HG03520 (cell line): ENCODE results near the gene FLRT3.

ENCODE experiments used
- ATAC-seq: cut with Tn5 transposase; IDR thresholded peaks from one replicate; pipeline ENCODE4 v1.9.1; 2021; ENCODE audit warnings: mild to moderate bottlenecking, moderate library complexity; ENCODE audit not compliant: unreplicated experiment

FLRT3 gene

DNA sequence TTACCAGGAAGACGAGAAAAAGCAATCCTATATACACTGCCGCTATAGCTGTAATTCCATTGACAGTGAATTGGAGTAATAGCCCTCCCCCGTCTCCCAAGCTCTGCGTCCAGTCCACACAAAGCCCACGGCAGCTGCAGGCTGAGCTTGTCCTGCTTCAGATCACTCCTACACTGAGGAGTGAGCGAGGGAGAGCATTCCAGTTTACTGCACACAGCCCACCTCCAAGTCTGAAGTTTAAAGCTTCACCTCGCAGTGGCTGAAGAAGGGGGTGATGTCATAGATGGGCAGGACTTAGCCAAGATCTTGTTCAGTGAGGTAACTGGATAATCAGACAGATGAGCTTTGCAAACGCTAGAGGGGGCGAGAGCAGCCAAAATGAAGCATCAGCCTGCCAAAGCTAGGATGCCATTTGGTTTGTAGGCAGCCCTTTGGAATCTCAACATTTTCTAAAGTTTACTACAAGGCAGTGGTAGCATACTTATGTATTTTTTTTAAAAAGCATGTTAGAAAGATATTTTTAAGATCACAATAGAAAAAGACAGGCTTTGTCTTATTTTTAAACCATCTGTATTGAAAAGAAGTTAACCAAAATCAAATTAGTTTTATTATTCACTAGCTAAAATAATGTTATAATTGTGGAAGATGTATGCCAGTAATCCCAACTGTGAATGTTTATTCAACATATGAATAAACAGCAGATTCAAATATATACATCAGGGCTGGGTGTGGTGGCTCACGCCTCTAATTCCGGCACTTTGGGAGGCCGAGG is at the start of gene FLRT3:
Gene FLRT3 (minus strand): TSS at position 213 of the 772 bp plus-strand sequence. CDS start 10,106 bp downstream, outside the sequence.
- peak; percentile 96 for ATAC-seq

GRCh38 chr20:14386726-14387125 is 49.3 kb upstream of the FLRT3 start:
- no peak for ATAC-seq

GRCh38 chr20:14385176-14385740 is 47.8 kb upstream of the FLRT3 start:
- no peak for ATAC-seq

DNA sequence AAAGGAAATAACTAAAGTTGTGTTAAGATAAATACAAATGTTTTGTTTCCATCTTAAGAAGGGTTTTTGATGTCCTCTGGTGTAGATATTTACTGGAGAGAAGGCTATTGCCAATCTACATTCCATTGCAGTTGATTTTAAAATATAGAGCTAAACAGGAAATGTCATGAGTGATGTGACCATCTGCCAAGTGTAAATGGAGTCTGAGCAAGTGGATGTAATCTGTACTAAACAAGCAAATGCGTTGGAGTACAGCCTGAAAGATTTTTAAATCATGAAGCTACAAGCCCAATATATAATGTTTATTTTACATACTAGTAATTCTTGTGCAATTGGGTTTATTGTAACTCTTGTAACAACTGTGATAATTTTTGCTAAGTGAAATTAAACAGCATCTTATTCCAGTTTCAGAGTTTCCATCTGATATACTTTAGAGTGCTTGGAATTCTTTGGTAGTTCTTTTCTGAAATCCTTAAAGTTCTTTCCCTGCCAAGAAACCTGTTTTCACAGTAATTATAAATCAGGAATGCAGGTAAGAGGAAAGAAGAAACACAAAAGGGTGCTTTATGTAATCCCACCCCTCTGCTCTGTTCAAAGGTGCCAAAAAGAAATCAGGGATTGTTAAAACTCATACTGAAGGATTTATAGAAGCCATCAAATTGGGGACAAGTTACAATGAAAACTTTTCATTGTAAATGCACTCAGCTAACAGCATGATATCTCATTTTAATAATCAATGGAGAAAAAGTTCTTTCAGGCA is 47.2 kb upstream of the FLRT3 start:
- ATAC-seq = no peak

DNA sequence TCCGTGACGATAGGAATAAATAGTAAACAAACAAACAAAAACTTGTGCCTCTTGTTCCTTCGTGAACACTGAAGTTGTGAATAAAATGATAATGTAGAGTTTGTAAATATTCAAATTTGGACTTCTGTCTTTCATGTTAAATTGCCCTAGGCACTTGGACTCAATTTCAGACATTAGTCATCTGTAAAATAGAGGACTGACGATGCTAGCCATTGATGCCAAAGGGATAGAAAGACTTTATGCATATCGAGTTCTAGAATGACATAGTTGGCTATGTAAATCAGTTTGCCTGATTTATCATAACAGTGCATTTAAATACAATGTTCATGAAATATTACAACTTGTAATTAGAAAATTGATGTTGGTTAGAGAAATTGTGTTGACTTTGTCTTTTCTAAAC is 45.9 kb upstream of the FLRT3 start:
- ATAC-seq = no peak

- ATAC-seq = no peak
These were observed 40.9 kb upstream of the FLRT3 start for GRCh38 chr20:14378326-14378725.

- no peak for ATAC-seq
These were observed 38.1 kb upstream of the FLRT3 start for GRCh38 chr20:14375416-14375985.

GRCh38 chr20:14374196-14374595 is 36.8 kb upstream of the FLRT3 start:
- no peak for ATAC-seq

- no peak for ATAC-seq
These were observed 24.3 kb upstream of the FLRT3 start for GRCh38 chr20:14361509-14362345.

- ATAC-seq = no peak
These were observed 23.0 kb upstream of the FLRT3 start for GRCh38 chr20:14360416-14360815.

GRCh38 chr20:14355791-14356190 is 18.4 kb upstream of the FLRT3 start:
- no peak for ATAC-seq

GRCh38 chr20:14344746-14345145 is 7.3 kb upstream of the FLRT3 start:
- ATAC-seq = no peak

DNA sequence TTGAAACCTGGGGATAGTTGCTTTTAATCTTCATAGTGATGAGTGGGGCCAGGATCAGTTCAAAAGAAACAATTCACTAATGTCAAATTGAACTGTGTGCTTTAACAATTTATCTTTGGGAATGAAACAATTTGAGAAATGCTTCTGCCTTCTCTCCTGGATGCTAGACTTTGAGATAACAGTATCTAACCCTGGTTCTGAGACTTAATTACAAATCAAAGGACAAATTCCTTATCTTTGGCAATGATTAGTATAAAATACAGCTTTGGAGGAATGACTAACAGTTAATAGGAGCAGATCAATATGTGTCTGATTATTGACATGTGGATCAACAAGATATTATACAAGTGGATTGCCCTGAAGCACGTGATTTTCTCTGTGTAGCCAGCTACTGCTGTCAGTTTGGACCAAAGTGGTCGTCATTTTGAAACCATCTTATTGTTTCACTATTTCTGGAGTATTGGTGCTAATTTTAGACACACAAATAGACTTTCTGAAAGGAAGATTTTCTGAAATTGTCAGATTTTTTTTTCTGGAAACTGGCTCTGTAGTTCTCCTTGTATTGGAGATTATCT is 6.2 kb upstream of the FLRT3 start:
- ATAC-seq = no peak

GRCh38 chr20:14342918-14343317 is 5.5 kb upstream of the FLRT3 start:
- ATAC-seq = no peak

GRCh38 chr20:14341801-14342200 is 4.4 kb upstream of the FLRT3 start:
- no peak for ATAC-seq

DNA sequence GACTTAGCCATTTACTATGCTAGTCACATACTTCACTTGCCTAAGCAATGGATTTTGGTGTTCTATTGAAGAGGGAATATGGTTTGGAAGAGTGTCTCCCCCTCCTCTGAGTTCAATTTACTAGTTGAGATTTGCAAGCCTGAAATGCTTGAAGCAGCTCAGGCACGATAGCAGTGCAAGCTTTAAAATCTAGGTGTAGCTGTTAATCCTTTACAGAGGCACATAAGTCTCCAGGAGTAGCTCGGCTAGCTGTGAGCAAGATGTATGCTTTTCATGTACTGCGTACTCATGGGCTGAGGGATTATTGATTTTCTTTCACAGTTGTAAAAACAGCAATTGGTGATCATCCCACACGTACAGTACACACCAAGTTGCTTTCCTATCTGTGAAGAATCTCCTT is 726 bp downstream of the FLRT3 start:
- ATAC-seq = no peak

- no peak for ATAC-seq
These were observed 2.4 kb downstream of the FLRT3 start for GRCh38 chr20:14335052-14335451.

- no peak for ATAC-seq
These were observed 3.0 kb downstream of the FLRT3 start for GRCh38 chr20:14334306-14334930.

DNA sequence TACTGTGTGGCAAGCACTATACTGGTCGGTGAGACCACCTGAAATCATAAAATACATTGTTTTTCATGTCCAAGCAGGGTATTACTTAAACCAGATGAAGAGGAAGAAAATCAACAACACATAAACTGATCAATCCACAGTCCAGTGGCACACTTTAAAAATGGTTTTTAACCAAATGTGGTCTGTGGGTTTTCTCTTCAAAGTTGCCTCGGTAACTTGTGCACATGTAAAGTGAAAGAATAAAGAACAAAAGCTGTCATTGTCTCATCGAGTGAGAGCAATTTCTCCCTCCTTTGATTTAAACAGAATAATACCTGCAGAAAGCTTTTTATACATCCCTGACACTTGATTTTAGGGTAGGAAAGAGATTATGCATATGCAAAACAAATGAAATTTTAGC is 3.7 kb downstream of the FLRT3 start:
- no peak for ATAC-seq

- no peak for ATAC-seq
These were observed 4.5 kb downstream of the FLRT3 start for GRCh38 chr20:14332866-14333265.
